H9 (cell line): Measurements from ENCODE around the gene IVNS1ABP. TPM values are rescaled to one million over a fixed set of nuclear protein-coding genes. Genes with fewer than 3 reads are reported as not detected.
"Not testable (repeated sequence)": the region's sequence is repeated elsewhere in the genome, so short reads cannot be mapped to it uniquely, and the experiment has no call there.

Source experiments
- DNase-seq: peaks from one replicate; pipeline ENCODE4 v3.0.0-alpha.2; 2017
- H2AFZ ChIP-seq: one replicate; pipeline ENCODE4 v1.6.1; 2013; ENCODE audit warnings: mild to moderate bottlenecking, low read length, control low read depth, moderate library complexity
- H2AK5ac ChIP-seq: 2 replicates; pipeline ENCODE4 v1.6.1; 2013; ENCODE audit warnings: low read length, control low read depth, mixed read lengths; ENCODE audit not compliant: insufficient read length
- H2BK120ac ChIP-seq: one replicate; pipeline ENCODE4 v1.6.1; 2013; ENCODE audit warnings: low read depth, mild to moderate bottlenecking, low read length, control low read depth, inconsistent platforms; ENCODE audit not compliant: poor library complexity, severe bottlenecking
- H2BK12ac ChIP-seq: 2 replicates; pipeline ENCODE4 v1.6.1; 2013; ENCODE audit warnings: low read length, control low read depth, mixed read lengths, low read depth; ENCODE audit not compliant: insufficient read length
- H2BK15ac ChIP-seq: 2 replicates; pipeline ENCODE4 v1.6.1; 2013; ENCODE audit warnings: low read depth, low read length, control low read depth
- H2BK20ac ChIP-seq: one replicate; pipeline ENCODE4 v1.6.1; 2013; ENCODE audit warnings: low read depth, mild to moderate bottlenecking, low read length, control low read depth, inconsistent platforms; ENCODE audit not compliant: poor library complexity, severe bottlenecking
- H2BK5ac ChIP-seq: 2 replicates; pipeline ENCODE4 v1.6.1; 2013; ENCODE audit warnings: low read length, control low read depth, mixed read lengths; ENCODE audit not compliant: insufficient read length
- H3K14ac ChIP-seq: 2 replicates; pipeline ENCODE4 v1.6.1; 2013; ENCODE audit warnings: low read length, control low read depth; ENCODE audit not compliant: insufficient read depth
- H3K18ac ChIP-seq: 2 replicates; pipeline ENCODE4 v1.6.1; 2013; ENCODE audit warnings: low read depth, mild to moderate bottlenecking, mixed read lengths, low read length, control low read depth; ENCODE audit not compliant: insufficient read length
- H3K23ac ChIP-seq: 2 replicates; pipeline ENCODE4 v1.6.1; 2013; ENCODE audit warnings: low read length, control low read depth, mixed read lengths, low read depth; ENCODE audit not compliant: insufficient read length
- H3K23me2 ChIP-seq: 2 replicates; pipeline ENCODE4 v1.6.1; 2013; ENCODE audit warnings: low read depth, mild to moderate bottlenecking, mixed read lengths, low read length, control low read depth; ENCODE audit not compliant: insufficient read length, poor library complexity, severe bottlenecking
- H3K27ac ChIP-seq: 2 replicates; pipeline ENCODE4 v1.5.1; 2013; ENCODE audit warnings: low read length, control low read depth, mixed read lengths, low read depth; ENCODE audit not compliant: insufficient read length
- H3K27me3 ChIP-seq: 2 replicates; pipeline ENCODE4 v1.6.1; 2013; ENCODE audit warnings: low read length, control low read depth, inconsistent platforms; ENCODE audit not compliant: insufficient read depth
- H3K4ac ChIP-seq: 2 replicates; pipeline ENCODE4 v1.6.1; 2013; ENCODE audit warnings: low read depth, mild to moderate bottlenecking, control low read depth, inconsistent platforms, low read length, moderate library complexity
- H3K4me1 ChIP-seq: 2 replicates; pipeline ENCODE4 v1.6.1; 2013; ENCODE audit warnings: low read length, control low read depth, inconsistent platforms; ENCODE audit not compliant: insufficient read depth
- H3K4me2 ChIP-seq: 2 replicates; pipeline ENCODE4 v1.6.1; 2013; ENCODE audit warnings: low read length, control low read depth, mixed read lengths; ENCODE audit not compliant: insufficient read length, insufficient read depth
- H3K56ac ChIP-seq: 2 replicates; pipeline ENCODE4 v1.6.1; 2013; ENCODE audit warnings: low read depth, mild to moderate bottlenecking, mixed read lengths, low read length, control low read depth; ENCODE audit not compliant: insufficient read length
- H3K79me1 ChIP-seq: 2 replicates; pipeline ENCODE4 v1.6.1; 2013; ENCODE audit warnings: low read depth, mild to moderate bottlenecking, moderate library complexity, low read length, control low read depth, inconsistent platforms; ENCODE audit not compliant: insufficient read depth, poor library complexity, severe bottlenecking
- H3K79me2 ChIP-seq: 2 replicates; pipeline ENCODE4 v1.6.1; 2013; ENCODE audit warnings: low read length, control low read depth, inconsistent platforms; ENCODE audit not compliant: insufficient read depth
- H3K9ac ChIP-seq: 2 replicates; pipeline ENCODE4 v1.6.1; 2013; ENCODE audit warnings: low read length, control low read depth, mixed read lengths; ENCODE audit not compliant: insufficient read length; ENCODE audit errors: extremely low read depth
- H3K9me3 ChIP-seq: one replicate; pipeline ENCODE4 v1.6.1; 2013; ENCODE audit warnings: low read depth, low read length, inconsistent platforms; ENCODE audit not compliant: control insufficient read depth
- H3T11ph ChIP-seq: one replicate; pipeline ENCODE4 v1.6.1; 2013; ENCODE audit warnings: mild to moderate bottlenecking, low read length, control low read depth, inconsistent platforms
- H4K20me1 ChIP-seq: one replicate; pipeline ENCODE4 v1.6.1; 2013; ENCODE audit not compliant: control insufficient read depth, insufficient read length, insufficient read depth
- H4K5ac ChIP-seq: 2 replicates; pipeline ENCODE4 v1.6.1; 2013; ENCODE audit warnings: low read depth, mild to moderate bottlenecking, mixed read lengths, low read length, control low read depth; ENCODE audit not compliant: insufficient read length
- H4K8ac ChIP-seq: replicated peaks from 2 replicates; pipeline ENCODE4 v1.6.1; 2013; ENCODE audit warnings: low read length, control low read depth, mixed read lengths, low read depth; ENCODE audit not compliant: insufficient read length
- H4K91ac ChIP-seq: 2 replicates; pipeline ENCODE4 v1.6.1; 2013; ENCODE audit warnings: low read depth, mild to moderate bottlenecking, moderate library complexity, mixed read lengths, low read length, control low read depth; ENCODE audit not compliant: insufficient read length
- H3K27ac Mint-ChIP-seq, 3 experiments: 2 replicates in 2 of 3; 3 replicates in 1 of 3; pipeline ENCODE4 v1.8.0; 2020 to 2021; ENCODE audit warnings: mixed read lengths in 3 of 3, mild to moderate bottlenecking in 1 of 3, moderate library complexity in 1 of 3
- H3K27me3 Mint-ChIP-seq: 2 replicates; pipeline ENCODE4 v1.8.0; 2021; ENCODE audit warnings: low read depth, mild to moderate bottlenecking, moderate library complexity, mixed read lengths
- H3K36me3 Mint-ChIP-seq, 3 experiments: 2 replicates in 2 of 3; 3 replicates in 1 of 3; pipeline ENCODE4 v1.8.0; 2020 to 2021; ENCODE audit warnings: low read depth in 3 of 3, mixed read lengths in 3 of 3; ENCODE audit not compliant: insufficient read depth in 1 of 3
- H3K4me1 Mint-ChIP-seq, 2 experiments: 2 replicates each; pipeline ENCODE4 v1.8.0; 2020; ENCODE audit warnings: mixed read lengths in 2 of 2
- H3K4me3 Mint-ChIP-seq, 2 experiments: 2 replicates in 1 of 2; 3 replicates in 1 of 2; pipeline ENCODE4 v1.8.0; 2020 to 2021; ENCODE audit warnings: mild to moderate bottlenecking in 2 of 2, mixed read lengths in 2 of 2, moderate library complexity in 1 of 2
- H3K9me3 Mint-ChIP-seq, 2 experiments: 2 replicates in 1 of 2; 3 replicates in 1 of 2; pipeline ENCODE4 v1.8.0; 2020; ENCODE audit warnings: mild to moderate bottlenecking in 2 of 2, mixed read lengths in 2 of 2, moderate library complexity in 1 of 2
- CTCF ChIP-seq: fragments of 200-600 bp; sonication (generic); conservative IDR thresholded peaks from 3 replicates; pipeline ENCODE4 v1.8.0; 2021; ENCODE audit warnings: antibody characterized with exemption, mild to moderate bottlenecking
- WGBS: extraction: QIAGEN DNeasy Blood & Tissue Kit; methylation state at CpG from one replicate; pipeline ENCODE4 v1.1.7; 2013; ENCODE audit warnings: missing lambda C conversion rate, low lambda C conversion rate, mixed read lengths; ENCODE audit not compliant: insufficient read length; ENCODE audit errors: extremely low coverage; 5-methylcytosine and 5-hydroxymethylcytosine counted together
- total RNA-seq: library from RNA; stranded (reverse); gene quantifications from 2 replicates; pipeline ENCODE4 v1.2.1, GENCODE V29; 2021

The IVNS1ABP gene
- total RNA-seq, 1 experiment from 2014 or later = 110 TPM

GRCh38 chr1:185322636-185323035 lies 5.6 kb upstream of the IVNS1ABP start:
- peaks cover 8 to 19% (median 13%) of the 10 kb centered on the region in 3 experiments for H3K36me3 Mint-ChIP-seq

GRCh38 chr1:185321653-185322221 lies 4.7 kb upstream of the IVNS1ABP start:
- H4K5ac ChIP-seq, H3T11ph ChIP-seq, DNase-seq, H3K79me1 ChIP-seq, H3K27ac ChIP-seq, H4K91ac ChIP-seq, H3K27ac Mint-ChIP-seq, H2BK20ac ChIP-seq, H2BK15ac ChIP-seq, H3K4me1 ChIP-seq, H3K27me3 Mint-ChIP-seq, H2AK5ac ChIP-seq, H3K18ac ChIP-seq, H3K9ac ChIP-seq, H3K14ac ChIP-seq, H3K23me2 ChIP-seq, H3K4ac ChIP-seq, H4K20me1 ChIP-seq, H2AFZ ChIP-seq, H3K27me3 ChIP-seq, H2BK12ac ChIP-seq, H2BK5ac ChIP-seq, H3K4me2 ChIP-seq, H3K9me3 ChIP-seq, H3K9me3 Mint-ChIP-seq, H3K56ac ChIP-seq, H4K8ac ChIP-seq, H3K23ac ChIP-seq, H3K79me2 ChIP-seq, H3K4me3 Mint-ChIP-seq, H2BK120ac ChIP-seq: not testable (repeated sequence)
- peaks cover 11 to 12% of the 10 kb centered on the region in 2 experiments for H3K4me1 Mint-ChIP-seq
- WGBS = no CpG with 5 or more reads among the region's 36 CpGs
- peaks cover 8 to 19% (median 13%) of the 10 kb centered on the region in 3 experiments for H3K36me3 Mint-ChIP-seq

More at GRCh38 chr1:185322636-185323035, 5.6 kb upstream of the IVNS1ABP start:
- Mint-ChIP-seq H3K4me3 (no peak overlapping the region), H3K27me3 (no peaks in the 10 kb centered on the region), H3K4me1 (peaks cover 9 to 10% of the 10 kb centered on the region in 2 experiments), H3K9me3 (peaks cover 2 to 7% of the 10 kb centered on the region in 2 experiments; a peak in 4 of 5 replicates), H3K27ac (no peak overlapping the region)
- no peak for TF ChIP-seq CTCF
- Histone ChIP-seq H2BK20ac (no peak overlapping the region), H2BK5ac (no peak overlapping the region), H3K79me1 (no peaks in the 10 kb centered on the region), H4K20me1 (no peaks in the 10 kb centered on the region), H2AFZ (no peak overlapping the region), H3K23me2 (peaks cover under 1% of the 10 kb centered on the region), H3K9me3 (no peaks in the 10 kb centered on the region), H3K27ac (no peak overlapping the region), H2BK120ac (no peak overlapping the region), H3K4ac (no peak overlapping the region), H3K27me3 (no peaks in the 10 kb centered on the region), H4K91ac (no peak overlapping the region), H3T11ph (no peak overlapping the region), H3K56ac (no peak overlapping the region), H4K5ac (no peak overlapping the region), H3K4me1 (peaks cover 2% of the 10 kb centered on the region; the same call in 1 of the 2 replicates), H2BK12ac (no peak overlapping the region), H3K14ac (no peak overlapping the region), H3K9ac (no peak overlapping the region), H4K8ac (no peak overlapping the region), H3K18ac (no peak overlapping the region), H2AK5ac (no peak overlapping the region), H3K23ac (no peak overlapping the region), H2BK15ac (no peak overlapping the region), H3K4me2 (no peak overlapping the region), H3K79me2 (no peaks in the 10 kb centered on the region)
- WGBS = no CpG with 5 or more reads among the region's 2 CpGs
- DNase-seq = no peak
